Endothelial cell of umbilical vein (primary cell): ENCODE data around the gene DOCK1. TPM values are rescaled to one million over a fixed set of nuclear protein-coding genes. Genes with fewer than 3 reads are reported as not detected.

Experiments used
- BruUV-seq: library from RNA; stranded (reverse); fragments of 400-500 nt; replicated peaks from 2 replicates; lab custom pipeline; 2021; lab: Mats Ljungman, UMichigan
- CTCF ChIA-PET: fragments of 300-600, 350-600 bp; sonication (Branson Sonifier 250); formaldehyde crosslinking; loops from one replicate; lab custom pipeline; 2021; ENCODE audit warnings: antibody characterized with exemption, inconsistent platforms; lab: Charles Lee
- POLR2A ChIA-PET: fragments of 300-600, 350-600 bp; sonication (Branson Sonifier 250); formaldehyde crosslinking; loops from one replicate; lab custom pipeline; 2021; ENCODE audit warnings: antibody characterized with exemption, inconsistent platforms; lab: Charles Lee
- DNase-seq: peaks from one replicate; pipeline ENCODE4 v3.0.0-alpha.2; 2011; ENCODE audit warnings: low read depth, low spot score
- FAIRE-seq: peaks from 2 replicates; lab custom pipeline; 2011; peaks lifted over from hg19 to GRCh38; lab: Jason Lieb, UNC
- H2AFZ ChIP-seq: 2 replicates; pipeline ENCODE4 v1.6.0; 2012; ENCODE audit warnings: low read depth, low read length, control low read depth, inconsistent platforms
- H3K27ac ChIP-seq: 2 replicates; pipeline ENCODE4 v1.5.1; 2011; ENCODE audit warnings: low read depth, mild to moderate bottlenecking, control low read depth, low read length, moderate library complexity; ENCODE audit not compliant: insufficient read depth
- H3K27me3 ChIP-seq, 2 experiments: 2 replicates each; pipeline versions ENCODE4 v1.6.0 to v1.6.1; 2011; ENCODE audit warnings: low read length in 2 of 2, mixed read lengths in 1 of 2; ENCODE audit not compliant: control insufficient read depth in 2 of 2, insufficient read depth in 2 of 2
- H3K36me3 ChIP-seq, 2 experiments: 2 replicates in 1 of 2; 3 replicates in 1 of 2; pipeline ENCODE4 v1.5.1; 2011; ENCODE audit warnings: low read length in 2 of 2, mild to moderate bottlenecking in 1 of 2, moderate library complexity in 1 of 2; ENCODE audit not compliant: control insufficient read depth in 2 of 2, insufficient read depth in 2 of 2; ENCODE audit errors: extremely low read depth in 1 of 2
- H3K4me1 ChIP-seq: 3 replicates; pipeline ENCODE4 v1.5.1; 2011; ENCODE audit warnings: mild to moderate bottlenecking, low read length; ENCODE audit not compliant: control insufficient read depth, insufficient read depth; ENCODE audit errors: extremely low read depth
- H3K4me2 ChIP-seq: 2 replicates; pipeline ENCODE4 v1.6.1; 2011; ENCODE audit warnings: low read length, control low read depth, mixed read lengths; ENCODE audit not compliant: insufficient read depth
- H3K4me3 ChIP-seq, 3 experiments: fragments of 200-600 bp in 1 of 3; sonication (generic), shearing (Covaris generic) in 1 of 3; replicated peaks in 1 of 3; 2 replicates each; pipeline ENCODE4 v1.5.1; 2011 to 2016; ENCODE audit warnings: control low read depth in 3 of 3, low read length in 3 of 3, mild to moderate bottlenecking in 2 of 3, inconsistent platforms in 1 of 3, low read depth in 1 of 3, moderate library complexity in 1 of 3; ENCODE audit not compliant: insufficient read depth in 1 of 3
- H3K79me2 ChIP-seq: 2 replicates; pipeline ENCODE4 v1.6.0; 2012; ENCODE audit warnings: low read length, inconsistent platforms; ENCODE audit not compliant: control insufficient read depth, insufficient read depth
- H3K9ac ChIP-seq: replicated peaks from 2 replicates; pipeline ENCODE3; 2011; ENCODE audit warnings: low read length, control low read depth; ENCODE audit not compliant: insufficient read depth; ENCODE audit errors: extremely low read depth
- H3K9me1 ChIP-seq: replicated peaks from 3 replicates; pipeline ENCODE4 v1.6.0; 2011; ENCODE audit warnings: mild to moderate bottlenecking, low read length; ENCODE audit not compliant: control insufficient read depth, insufficient read depth; ENCODE audit errors: extremely low read depth
- H3K9me3 ChIP-seq: replicated peaks from 2 replicates; pipeline ENCODE4 v1.5.1; 2012; ENCODE audit warnings: low read length, inconsistent platforms; ENCODE audit not compliant: control insufficient read depth, insufficient read depth
- H4K20me1 ChIP-seq: replicated peaks from 2 replicates; pipeline ENCODE3; 2011; ENCODE audit warnings: mild to moderate bottlenecking, low read length; ENCODE audit not compliant: control insufficient read depth, insufficient read depth; ENCODE audit errors: extremely low read depth
- EZH2 ChIP-seq: IDR thresholded peaks from 2 replicates; pipeline ENCODE4 v1.6.1; 2012; ENCODE audit warnings: borderline replicate concordance, low read depth, mild to moderate bottlenecking, moderate library complexity, low read length, inconsistent platforms; ENCODE audit not compliant: severe bottlenecking
- FOS ChIP-seq: IDR thresholded peaks from 2 replicates; pipeline ENCODE4 v1.6.1; 2011; ENCODE audit warnings: mild to moderate bottlenecking, low read length, moderate library complexity, borderline replicate concordance; ENCODE audit not compliant: insufficient read depth
- GATA2 ChIP-seq: IDR thresholded peaks from 2 replicates; pipeline ENCODE4 v1.7.0; 2011; ENCODE audit warnings: low read depth, mild to moderate bottlenecking, moderate library complexity, mixed read lengths, low read length; ENCODE audit not compliant: insufficient read length, insufficient read depth
- JUN ChIP-seq: IDR thresholded peaks from 2 replicates; pipeline ENCODE4 v1.6.1; 2011; ENCODE audit warnings: borderline replicate concordance, low read depth; ENCODE audit not compliant: insufficient read length, insufficient read depth
- MAX ChIP-seq: IDR thresholded peaks from 2 replicates; pipeline ENCODE4 v1.6.1; 2011; ENCODE audit not compliant: insufficient read depth, insufficient read length
- MYC ChIP-seq: IDR thresholded peaks from one replicate; pipeline ENCODE4 v1.6.1; 2011; ENCODE audit warnings: mild to moderate bottlenecking, low read depth, low read length
- POLR2A ChIP-seq: IDR thresholded peaks from 2 replicates; pipeline ENCODE4 v1.6.1; 2012; ENCODE audit warnings: low read depth, mild to moderate bottlenecking, control low read depth, low read length
- POLR2AphosphoS5 ChIP-seq: IDR thresholded peaks from 2 replicates; pipeline ENCODE4 v1.6.1; 2012; ENCODE audit warnings: low read depth, mild to moderate bottlenecking, control low read depth, low read length, moderate library complexity; ENCODE audit not compliant: insufficient read depth
- dilution Hi-C: fragments of 300-500 bp; cut with MboI; formaldehyde crosslinking; loops from one replicate; pipeline ENCODE4 v1.15.0; 2019; ENCODE audit warnings: low sequenced_read_pairs; ENCODE audit not compliant: extremely low pct_ligation_motif_present
- intact Hi-C: fragments of 100-400 bp; cut with micrococcal nuclease; formaldehyde crosslinking; loops from one replicate; pipeline ENCODE4 v1.10.0; 2022
- polyA plus RNA-seq, 4 experiments: library from polyadenylated mRNA; depleted of rRNA in 3 of 4; stranded (reverse) in 3 of 4; unstranded in 1 of 4; fragments of >200 nt; gene quantifications; 2 replicates each; pipeline versions ENCODE4 v1.2.1 to v1.2.3, GENCODE V29; 2011 to 2012; ENCODE audit warnings: missing spikeins in 1 of 4
- total RNA-seq: library from RNA; stranded (reverse); gene quantifications from 2 replicates; pipeline ENCODE4 v1.2.3, GENCODE V29; 2021
- TF ChIP-seq, protein P1 (sequence below), 2 donors: IDR thresholded peaks; 1 replicate in 1 of 2; 2 replicates in 1 of 2; pipeline ENCODE4 v1.5.1; 2011; ENCODE audit warnings: low read length in 2 of 2, mild to moderate bottlenecking in 2 of 2, moderate library complexity in 2 of 2, control low read depth in 1 of 2, inconsistent platforms in 1 of 2, low read depth in 1 of 2; ENCODE audit not compliant: insufficient read depth in 1 of 2; ENCODE audit errors: extremely low read depth in 1 of 2

The DOCK1 gene
- total and polyA plus RNA-seq, 2 donors (not counting 3 experiments of a cell fraction or from before 2014, with no cell fraction given), result 22.5 to 83.1 TPM

- dilution Hi-C loops, result no loop called here
- no peaks in the 10 kb centered on the region for H3K4me1 ChIP-seq
- BruUV-seq, result no TSS peak
- no peaks in the 10 kb centered on the region for H3K27me3 ChIP-seq
- H3K4me3 ChIP-seq, result no peak overlapping the region
- peaks cover 3% of the 10 kb centered on the region for H4K20me1 ChIP-seq
- CTCF ChIA-PET, result no interaction called here
- H3K4me2 ChIP-seq, result no peak overlapping the region
- DNase-seq (no peak), FAIRE-seq (no peak)
- peaks cover 4% of the 10 kb centered on the region for H3K9me3 ChIP-seq
- H3K9me1 ChIP-seq, result no peaks in the 10 kb centered on the region
- no peak overlapping the region for H3K9ac ChIP-seq
- TF ChIP-seq JUN (no peak), GATA2 (no peak), MYC (no peak), EZH2 (no peak), POLR2AphosphoS5 (no peak), FOS (no peak), POLR2A (no peak), MAX (no peak)
- TF ChIP-seq, protein P1, sequence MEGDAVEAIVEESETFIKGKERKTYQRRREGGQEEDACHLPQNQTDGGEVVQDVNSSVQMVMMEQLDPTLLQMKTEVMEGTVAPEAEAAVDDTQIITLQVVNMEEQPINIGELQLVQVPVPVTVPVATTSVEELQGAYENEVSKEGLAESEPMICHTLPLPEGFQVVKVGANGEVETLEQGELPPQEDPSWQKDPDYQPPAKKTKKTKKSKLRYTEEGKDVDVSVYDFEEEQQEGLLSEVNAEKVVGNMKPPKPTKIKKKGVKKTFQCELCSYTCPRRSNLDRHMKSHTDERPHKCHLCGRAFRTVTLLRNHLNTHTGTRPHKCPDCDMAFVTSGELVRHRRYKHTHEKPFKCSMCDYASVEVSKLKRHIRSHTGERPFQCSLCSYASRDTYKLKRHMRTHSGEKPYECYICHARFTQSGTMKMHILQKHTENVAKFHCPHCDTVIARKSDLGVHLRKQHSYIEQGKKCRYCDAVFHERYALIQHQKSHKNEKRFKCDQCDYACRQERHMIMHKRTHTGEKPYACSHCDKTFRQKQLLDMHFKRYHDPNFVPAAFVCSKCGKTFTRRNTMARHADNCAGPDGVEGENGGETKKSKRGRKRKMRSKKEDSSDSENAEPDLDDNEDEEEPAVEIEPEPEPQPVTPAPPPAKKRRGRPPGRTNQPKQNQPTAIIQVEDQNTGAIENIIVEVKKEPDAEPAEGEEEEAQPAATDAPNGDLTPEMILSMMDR (IDR thresholded peaks at IDR 0.05; ENCODE audit: extremely low read depth in 1 of 2, insufficient read depth in 1 of 2, low read depth in 1 of 2, low read length in 2 of 2), result no peak
- H2AFZ ChIP-seq, result no peak overlapping the region
- no peaks in the 10 kb centered on the region for H3K36me3 ChIP-seq
- H3K27ac ChIP-seq, result no peak overlapping the region
- H3K79me2 ChIP-seq, result peaks cover 90% of the 10 kb centered on the region
- POLR2A ChIA-PET, result no interaction called here
- intact Hi-C loops, result no loop called here
These were observed 41.5 kb downstream of the DOCK1 start for GRCh38 chr10:126946746-126947145.
